ENCODE data around the gene APLP1. TPM values are rescaled to one million over a fixed set of nuclear protein-coding genes. Genes with fewer than 3 reads are reported as not detected.

The APLP1 gene
- total and polyA plus RNA-seq, 2 donors = 2.5 to 3.3 TPM

GRCh38 chr19:35897706-35898451, 29.5 kb downstream of the APLP1 start:
- 95% methylated on average over 13 of the region's 13 CpGs for WGBS
- H3K36me3 ChIP-seq (ENCODE audit: control insufficient read depth in 2 of 2, insufficient read depth in 2 of 2, low read length in 1 of 2) = peaks cover 43 to 46% of the 10 kb centered on the region in 2 donors
- no peaks in the 10 kb centered on the region for H3K9me3 ChIP-seq (ENCODE audit: control insufficient read depth in 2 of 2, insufficient read depth in 1 of 2, low read length in 1 of 2)
- H3K27me3 ChIP-seq (ENCODE audit: control insufficient read depth in 2 of 2, insufficient read depth in 1 of 2, low read length in 1 of 2) = no peaks in the 10 kb centered on the region
- H3K4me3 ChIP-seq (ENCODE audit: low read length in 2 of 2) = peak overlapping the region; percentile 83 to 85
- peaks cover 19 to 39% of the 10 kb centered on the region in 2 donors for H3K4me1 ChIP-seq (ENCODE audit: control insufficient read depth in 2 of 2, insufficient read depth in 2 of 2, low read length in 2 of 2)
- no peak for DNase-seq (ENCODE audit: low read depth in 6 of 9, low spot score in 9 of 9)
- H3K27ac ChIP-seq (ENCODE audit: low read depth in 1 of 2, low read length in 1 of 2) = peak overlapping the region; percentile 96 to 97

DNA sequence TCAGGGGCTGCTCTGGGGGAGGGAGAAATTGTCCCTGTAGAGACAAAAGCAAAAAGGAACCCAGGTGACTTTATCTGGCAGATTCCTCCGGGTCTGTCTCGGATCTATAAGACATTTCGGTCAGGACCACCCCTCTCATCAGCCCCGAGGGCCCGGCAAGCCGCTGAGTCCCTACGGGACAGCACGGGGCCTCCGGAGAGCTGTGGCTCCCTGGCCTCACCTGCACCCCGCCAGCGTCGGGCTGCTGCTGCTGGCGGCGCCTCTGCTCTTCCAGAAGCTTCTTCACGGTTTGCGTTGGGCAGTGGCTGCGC, 30.1 kb downstream of the APLP1 start:
- no peaks in the 10 kb centered on the region for H3K27me3 ChIP-seq (ENCODE audit: control insufficient read depth in 2 of 2, insufficient read depth in 1 of 2, low read length in 1 of 2)
- DNase-seq (ENCODE audit: low read depth in 6 of 9, low spot score in 9 of 9) = no peak
- no peaks in the 10 kb centered on the region for H3K9me3 ChIP-seq (ENCODE audit: control insufficient read depth in 2 of 2, insufficient read depth in 1 of 2, low read length in 1 of 2)
- H3K27ac ChIP-seq (ENCODE audit: low read depth in 1 of 2, low read length in 1 of 2) = peak overlapping the region; percentile 96 to 97
- peaks cover 38 to 40% of the 10 kb centered on the region in 2 donors for H3K36me3 ChIP-seq (ENCODE audit: control insufficient read depth in 2 of 2, insufficient read depth in 2 of 2, low read length in 1 of 2)
- 19% methylated on average over 17 of the region's 17 CpGs for WGBS
- H3K4me1 ChIP-seq (ENCODE audit: control insufficient read depth in 2 of 2, insufficient read depth in 2 of 2, low read length in 2 of 2) = peaks cover 21 to 45% of the 10 kb centered on the region in 2 donors
- peak overlapping the region; percentile 83 to 85 for H3K4me3 ChIP-seq (ENCODE audit: low read length in 2 of 2)

- Histone ChIP-seq H3K27ac (ENCODE audit: low read depth in 1 of 2, low read length in 1 of 2) (peak overlapping the region; percentile 96 to 97), H3K36me3 (ENCODE audit: control insufficient read depth in 2 of 2, insufficient read depth in 2 of 2, low read length in 1 of 2) (peaks cover 28 to 32% of the 10 kb centered on the region in 2 donors), H3K4me1 (ENCODE audit: control insufficient read depth in 2 of 2, insufficient read depth in 2 of 2, low read length in 2 of 2) (peaks cover 31 to 57% of the 10 kb centered on the region in 2 donors), H3K4me3 (ENCODE audit: low read length in 2 of 2) (peak overlapping the region; percentile 83 to 85), H3K27me3 (ENCODE audit: control insufficient read depth in 2 of 2, insufficient read depth in 1 of 2, low read length in 1 of 2) (no peaks in the 10 kb centered on the region), H3K9me3 (ENCODE audit: control insufficient read depth in 2 of 2, insufficient read depth in 1 of 2, low read length in 1 of 2) (no peaks in the 10 kb centered on the region)
- DNase-seq (ENCODE audit: low read depth in 6 of 9, low spot score in 9 of 9) = peak in 8 of 9 donors; percentile 81 to 95 (median 88)
- under 1% methylated on average over 42 of the region's 43 CpGs for WGBS
These were observed 31.3 kb downstream of the APLP1 start for GRCh38 chr19:35899547-35900214.

DNA sequence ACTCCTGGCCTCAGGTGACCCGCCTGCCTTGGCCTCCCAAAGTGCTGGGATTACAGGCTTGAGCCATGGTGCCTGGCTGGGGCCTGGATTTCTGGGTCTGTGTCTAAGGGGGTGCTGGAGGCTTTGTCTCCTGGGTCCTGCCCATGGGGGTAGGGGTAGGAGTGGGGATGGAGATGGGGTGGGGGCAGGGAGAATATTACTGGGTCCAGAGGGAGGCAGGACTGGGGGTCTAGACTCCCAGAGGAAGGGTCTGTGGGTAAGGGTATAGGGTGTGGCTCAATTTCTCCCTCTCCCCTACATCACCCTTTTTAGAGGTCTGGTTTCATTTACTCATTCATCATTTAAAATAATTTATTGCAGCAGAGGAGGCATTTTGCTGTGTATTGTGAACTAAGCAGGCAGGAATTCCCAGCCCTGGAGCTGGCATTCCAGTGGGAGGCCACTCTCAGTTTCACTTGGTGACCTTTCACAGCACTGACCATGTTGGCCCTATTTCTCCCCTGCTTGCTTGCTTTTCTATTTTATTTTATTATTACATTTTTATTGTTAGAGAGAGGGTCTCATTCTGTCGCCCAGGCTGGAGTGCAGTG, 32.8 kb downstream of the APLP1 start:
- H3K4me1 ChIP-seq (ENCODE audit: control insufficient read depth in 2 of 2, insufficient read depth in 2 of 2, low read length in 2 of 2) = peaks cover 31 to 62% of the 10 kb centered on the region in 2 donors
- peaks cover 20 to 23% of the 10 kb centered on the region in 2 donors for H3K36me3 ChIP-seq (ENCODE audit: control insufficient read depth in 2 of 2, insufficient read depth in 2 of 2, low read length in 1 of 2)
- DNase-seq (ENCODE audit: low read depth in 6 of 9, low spot score in 9 of 9) = no peak
- no peaks in the 10 kb centered on the region for H3K27me3 ChIP-seq (ENCODE audit: control insufficient read depth in 2 of 2, insufficient read depth in 1 of 2, low read length in 1 of 2)
- peak overlapping the region; percentile 96 to 97 for H3K27ac ChIP-seq (ENCODE audit: low read depth in 1 of 2, low read length in 1 of 2)
- H3K4me3 ChIP-seq (ENCODE audit: low read length in 2 of 2) = peak overlapping the region; percentile 83 to 85
- WGBS = 85% methylated on average over 2 of the region's 2 CpGs
- H3K9me3 ChIP-seq (ENCODE audit: control insufficient read depth in 2 of 2, insufficient read depth in 1 of 2, low read length in 1 of 2) = no peaks in the 10 kb centered on the region

GRCh38 chr19:35901854-35902661, 33.7 kb downstream of the APLP1 start, which contains the start of gene HCST:
Gene HCST (plus strand): TSS chr19:35902529. CDS start chr19:35902594, 65 bp downstream.
- peaks cover 29 to 62% of the 10 kb centered on the region in 2 donors for H3K4me1 ChIP-seq (ENCODE audit: control insufficient read depth in 2 of 2, insufficient read depth in 2 of 2, low read length in 2 of 2)
- H3K27ac ChIP-seq (ENCODE audit: low read depth in 1 of 2, low read length in 1 of 2) = peak within 1 kb of the TSS; percentile 96 to 97
- no peaks in the 10 kb centered on the region for H3K27me3 ChIP-seq (ENCODE audit: control insufficient read depth in 2 of 2, insufficient read depth in 1 of 2, low read length in 1 of 2)
- 1% methylated on average over 6 of the region's 6 CpGs for WGBS
- H3K9me3 ChIP-seq (ENCODE audit: control insufficient read depth in 2 of 2, insufficient read depth in 1 of 2, low read length in 1 of 2) = no peaks in the 10 kb centered on the region
- H3K4me3 ChIP-seq (ENCODE audit: low read length in 2 of 2) = peak within 1 kb of the TSS; percentile 66 to 85
- H3K36me3 ChIP-seq (ENCODE audit: control insufficient read depth in 2 of 2, insufficient read depth in 2 of 2, low read length in 1 of 2) = peaks cover 12 to 14% of the 10 kb centered on the region in 2 donors
- DNase-seq (ENCODE audit: low read depth in 6 of 9, low spot score in 9 of 9) = peak in 5 of 9 donors; percentile 48 to 82 (median 63)

DNA sequence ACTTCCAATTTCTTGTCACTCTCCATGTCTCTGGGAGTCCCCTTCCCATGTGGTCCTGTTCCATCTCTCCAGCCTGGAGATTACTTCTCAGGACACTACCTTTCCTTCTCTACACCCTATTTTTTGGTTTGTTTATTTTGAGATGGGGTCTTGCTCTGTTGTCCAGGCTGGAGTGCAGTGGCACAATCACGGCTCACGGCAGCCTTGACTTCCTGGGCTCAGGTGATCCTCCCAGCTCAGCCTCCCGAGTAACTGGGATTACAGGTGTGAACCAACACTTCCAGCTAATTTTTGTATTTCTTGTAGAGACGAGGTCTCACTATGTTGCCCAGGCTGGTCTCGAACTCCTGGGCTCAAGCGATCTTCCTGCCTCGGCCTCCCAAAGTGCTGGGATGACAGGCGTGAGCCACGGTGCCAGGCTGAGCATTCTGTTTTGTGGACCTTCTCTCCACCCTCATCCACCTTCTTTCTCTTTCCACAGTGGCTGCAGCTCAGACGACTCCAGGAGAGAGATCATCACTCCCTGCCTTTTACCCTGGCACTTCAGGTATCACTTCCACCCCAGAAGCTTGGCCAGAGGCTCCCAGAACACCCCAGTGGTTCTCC, 34.6 kb downstream of the APLP1 start:
- 63% methylated on average over 10 of the region's 10 CpGs for WGBS
- peaks cover 28 to 60% of the 10 kb centered on the region in 2 donors for H3K4me1 ChIP-seq (ENCODE audit: control insufficient read depth in 2 of 2, insufficient read depth in 2 of 2, low read length in 2 of 2)
- DNase-seq (ENCODE audit: low read depth in 6 of 9, low spot score in 9 of 9) = no peak
- H3K36me3 ChIP-seq (ENCODE audit: control insufficient read depth in 2 of 2, insufficient read depth in 2 of 2, low read length in 1 of 2) = peaks cover 4 to 5% of the 10 kb centered on the region in 2 donors
- peak overlapping the region; percentile 66 to 85 for H3K4me3 ChIP-seq (ENCODE audit: low read length in 2 of 2)
- H3K27me3 ChIP-seq (ENCODE audit: control insufficient read depth in 2 of 2, insufficient read depth in 1 of 2, low read length in 1 of 2) = no peaks in the 10 kb centered on the region
- peak overlapping the region; percentile 96 to 97 for H3K27ac ChIP-seq (ENCODE audit: low read depth in 1 of 2, low read length in 1 of 2)
- H3K9me3 ChIP-seq (ENCODE audit: control insufficient read depth in 2 of 2, insufficient read depth in 1 of 2, low read length in 1 of 2) = no peaks in the 10 kb centered on the region

GRCh38 chr19:35903550-35904179, 35.3 kb downstream of the APLP1 start:
- peak overlapping the region; percentile 66 to 85 for H3K4me3 ChIP-seq (ENCODE audit: low read length in 2 of 2)
- H3K27me3 ChIP-seq (ENCODE audit: control insufficient read depth in 2 of 2, insufficient read depth in 1 of 2, low read length in 1 of 2) = no peaks in the 10 kb centered on the region
- peak in 6 of 9 donors; percentile 79 to 96 (median 89) for DNase-seq (ENCODE audit: low read depth in 6 of 9, low spot score in 9 of 9)
- peaks cover 0 to 3% of the 10 kb centered on the region in 2 donors for H3K36me3 ChIP-seq (ENCODE audit: control insufficient read depth in 2 of 2, insufficient read depth in 2 of 2, low read length in 1 of 2)
- H3K9me3 ChIP-seq (ENCODE audit: control insufficient read depth in 2 of 2, insufficient read depth in 1 of 2, low read length in 1 of 2) = no peaks in the 10 kb centered on the region
- WGBS = under 1% methylated on average over 24 of the region's 24 CpGs
- peaks cover 25 to 60% of the 10 kb centered on the region in 2 donors for H3K4me1 ChIP-seq (ENCODE audit: control insufficient read depth in 2 of 2, insufficient read depth in 2 of 2, low read length in 2 of 2)
- peak overlapping the region; percentile 96 to 97 for H3K27ac ChIP-seq (ENCODE audit: low read depth in 1 of 2, low read length in 1 of 2)

Data from thymus (tissue), 11 donors.